NCI-H2196 treated with DMSO at 0.1 percent for 48 hours (cell line): Measurements from ENCODE around the gene SYNGR3.
A peak's percentile ranks its signal among the peaks of the same experiment; 100 is the strongest.

Experiments
- DNase-seq: peaks from one replicate; lab custom pipeline; 2025; ENCODE audit not compliant: unreplicated experiment; lab: John Stamatoyannopoulos, UW

The SYNGR3 gene

GRCh38 chr16:1976951-1977874, 12.6 kb upstream of the SYNGR3 start:
- DNase-seq = no peak

GRCh38 chr16:1977875-1978268, 11.9 kb upstream of the SYNGR3 start:
- DNase-seq = no peak

GRCh38 chr16:1978476-1979120, 11.2 kb upstream of the SYNGR3 start:
- no peak for DNase-seq

GRCh38 chr16:1979271-1980029, 10.3 kb upstream of the SYNGR3 start:
- DNase-seq = peak; percentile 82

GRCh38 chr16:1980030-1980769, 9.6 kb upstream of the SYNGR3 start:
- no peak for DNase-seq

GRCh38 chr16:1980770-1981087, 9.0 kb upstream of the SYNGR3 start:
- DNase-seq = no peak

- DNase-seq = no peak
Observed at GRCh38 chr16:1981398-1981836, 8.4 kb upstream of the SYNGR3 start, which contains the start of gene NOXO1. Gene NOXO1, minus strand, starts transcription at chr16:1981469. Its CDS starts 290 bp downstream, at chr16:1981179.

- peak; percentile 80 for DNase-seq
Observed at GRCh38 chr16:1982013-1982433, 7.7 kb upstream of the SYNGR3 start.

- DNase-seq = no peak
Observed at GRCh38 chr16:1982991-1983543, 6.7 kb upstream of the SYNGR3 start.

- peak; percentile 86 for DNase-seq
Observed at GRCh38 chr16:1983544-1984346, 6.0 kb upstream of the SYNGR3 start, which contains the start of gene GFER. Gene GFER, plus strand, starts transcription at chr16:1984193. Its CDS starts 26 bp downstream, at chr16:1984219.

GRCh38 chr16:1984347-1985225, 5.2 kb upstream of the SYNGR3 start:
- DNase-seq = no peak

- no peak for DNase-seq
Observed at GRCh38 chr16:1985466-1986150, 4.2 kb upstream of the SYNGR3 start.

- DNase-seq = no peak
Observed at GRCh38 chr16:1987198-1987597, 2.6 kb upstream of the SYNGR3 start.

GRCh38 chr16:1990101-1990350, 256 bp downstream of the SYNGR3 start:
- no peak for DNase-seq

- DNase-seq = peak; percentile 36
Observed at GRCh38 chr16:1990351-1991134, 773 bp downstream of the SYNGR3 start.

GRCh38 chr16:1991135-1991551, 1.4 kb downstream of the SYNGR3 start:
- DNase-seq = no peak

GRCh38 chr16:1991588-1991947, 1.8 kb downstream of the SYNGR3 start:
- no peak for DNase-seq
